H1 (cell line): ENCODE data around the gene KCNB1. TPM values are rescaled to one million over a fixed set of nuclear protein-coding genes. Genes with fewer than 3 reads are reported as not detected.
A peak's percentile ranks its signal among the peaks of the same experiment; 100 is the strongest.

Experiments
- SIX5 ChIP-seq: IDR thresholded peaks from 2 replicates; pipeline ENCODE4 v1.6.1; 2011; ENCODE audit warnings: mild to moderate bottlenecking, low read depth, low read length
- polyA plus RNA-seq, 7 experiments: library from polyadenylated mRNA; depleted of rRNA in 3 of 7; stranded (reverse) in 5 of 7; unstranded in 2 of 7; fragments of >200 nt in 5 of 7; fragments of 200-250 nt in 2 of 7; gene quantifications; 1 replicate in 5 of 7; 2 replicates in 1 of 7; 4 replicates in 1 of 7; pipeline versions ENCODE4 v1.2.1 to v1.2.3, GENCODE V29; 2011 to 2013; ENCODE audit warnings: missing spikeins in 2 of 7, mixed read lengths in 2 of 7
- total RNA-seq: library from RNA; stranded (reverse); fragmentation: NEBNext Ultra II Directional; extraction: Animal tissue kit (Norgen Biotek cat#: 25700); gene quantifications from 2 replicates; pipeline ENCODE4 v1.2.1, GENCODE V29; 2021

Gene KCNB1
- total and polyA plus RNA-seq, 2 of the 8 experiments (the other 6 are each of a cell fraction or from before 2014, with no cell fraction given) = 0.58 to 0.67 TPM

GRCh38 chr20:49501917-49502316, 19.4 kb upstream of the KCNB1 start (continued):
- TF ChIP-seq SIX5 = peak; percentile 62
